Right cardiac atrium (tissue), 5 donors: ENCODE data around the gene BLOC1S5. TPM values are rescaled to one million over a fixed set of nuclear protein-coding genes. Genes with fewer than 3 reads are reported as not detected.
"Not testable (repeated sequence)": the region's sequence is repeated elsewhere in the genome, so short reads cannot be mapped to it uniquely, and the experiment has no call there.

ENCODE experiments used
- ATAC-seq, 2 donors: fragments of 200-7000 bp; cut with Tn5 transposase; one replicate each; pipeline versions ENCODE4 v1.8.0 to v1.9.1; 2020; ENCODE audit warnings: moderate library complexity in 2 of 2, mild to moderate bottlenecking in 1 of 2
- DNase-seq, 3 donors: peaks; one replicate each; pipeline ENCODE4 v3.0.0-alpha.2; 2020
- H3K27ac ChIP-seq: one replicate; pipeline ENCODE4 v1.5.1; 2013; ENCODE audit warnings: mild to moderate bottlenecking, low read length, control low read depth, moderate library complexity
- H3K27me3 ChIP-seq: one replicate; pipeline ENCODE4 v1.6.1; 2013; ENCODE audit not compliant: control insufficient read depth, insufficient read depth
- H3K4me1 ChIP-seq: one replicate; pipeline ENCODE4 v1.6.1; 2013; ENCODE audit warnings: low read length; ENCODE audit not compliant: control insufficient read depth, insufficient read depth
- H3K4me3 ChIP-seq: one replicate; pipeline ENCODE4 v1.5.1; 2013; ENCODE audit warnings: low read length, control low read depth
- H3K9me3 ChIP-seq: one replicate; pipeline ENCODE4 v1.6.1; 2013; ENCODE audit warnings: low read length; ENCODE audit not compliant: control insufficient read depth
- WGBS: extraction: QIAGEN DNeasy Blood & Tissue Kit; methylation state at CpG from one replicate; pipeline ENCODE4 v1.1.7; 2013; 5-methylcytosine and 5-hydroxymethylcytosine counted together
- intact Hi-C, 4 donors: fragments of 100-400 bp; cut with DNase I; formaldehyde crosslinking; loops; one replicate each; pipeline versions ENCODE4 v1.11.0 to v1.14.0; 2022 to 2023
- polyA plus RNA-seq: library from polyadenylated mRNA; stranded (reverse); fragments of 200-250 nt; gene quantifications from one replicate; pipeline ENCODE4 v1.2.3, GENCODE V29; 2013
- total RNA-seq, 4 donors: library from RNA; stranded (reverse); fragmentation: NEBNext Ultra II Directional; extraction: Animal tissue kit (Norgen Biotek cat#: 25700); gene quantifications; one replicate each; pipeline ENCODE4 v1.2.1, GENCODE V29; 2021
- donor health status: healthy with polysubstance abuse.
- donor health status: DM: no; HTN: yes; CAD: no.
- donor health status: DM: no; HTN: no; CAD: no.
- donor health status: DM: no; HTN: yes; CAD: no; lungs with severe emphysema.
- donor health status: DM: yes; HTN: yes; CAD: no.

The BLOC1S5 gene
- total and polyA plus RNA-seq, 5 donors = 6.1 to 10.9 (median 8.8) TPM

DNA sequence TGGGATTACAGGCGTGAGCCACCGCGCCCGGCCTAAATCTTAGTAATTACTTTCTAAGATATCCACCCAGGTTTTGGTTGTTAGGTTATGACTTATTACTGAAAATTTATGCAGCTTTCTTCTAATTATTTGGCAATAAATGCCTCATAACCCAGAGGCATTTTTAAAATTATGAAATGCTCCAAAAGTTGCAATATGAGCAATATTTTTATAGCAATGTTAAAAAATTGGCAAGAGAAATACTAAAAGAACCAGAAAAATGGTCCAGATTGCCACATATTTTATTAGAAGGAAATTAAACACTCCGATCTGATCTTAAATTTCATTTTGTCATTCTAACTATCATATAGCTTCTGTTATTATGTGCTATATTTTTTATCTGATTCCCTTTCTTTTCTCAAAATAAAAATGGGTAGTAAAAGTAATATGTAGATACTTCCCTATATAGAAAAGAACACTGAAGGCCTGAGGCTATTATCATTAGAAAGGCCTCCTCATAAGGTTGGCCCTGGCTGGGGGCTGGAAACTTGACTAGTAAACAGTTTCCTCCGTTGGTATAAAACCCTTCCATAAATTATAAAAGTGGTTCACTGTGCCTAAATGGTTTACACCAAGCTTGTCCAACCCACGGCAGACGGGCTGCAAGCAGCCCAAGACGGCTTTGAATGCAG, 22.1 kb downstream of the BLOC1S5 start:
- intact Hi-C loops = no loop called here
- ATAC-seq = no peak

DNA sequence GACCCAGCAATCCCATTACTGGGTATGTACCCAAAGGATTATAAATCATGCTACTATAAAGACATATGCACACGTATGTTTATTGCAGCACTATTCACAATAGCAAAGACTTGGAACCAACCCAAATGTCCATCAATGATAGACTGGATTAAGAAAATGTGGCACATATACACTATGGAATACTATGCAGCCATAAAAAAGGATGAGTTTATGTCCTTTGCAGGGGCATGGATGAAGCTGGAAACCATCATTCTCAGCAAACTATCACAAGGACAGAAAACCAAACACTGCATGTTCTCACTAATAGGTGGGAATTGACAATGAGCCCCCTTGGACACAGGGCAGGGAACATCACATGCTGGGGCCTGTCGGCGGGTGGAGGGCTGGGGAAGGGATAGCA, 30.1 kb downstream of the BLOC1S5 start:
- H3K4me3 ChIP-seq, DNase-seq, ATAC-seq, intact Hi-C loops, H3K27ac ChIP-seq, H3K4me1 ChIP-seq, H3K9me3 ChIP-seq, H3K27me3 ChIP-seq: not testable (repeated sequence)
- 84% methylated on average over 3 of the region's 3 CpGs for WGBS

More for the DNA sequence above, 22.1 kb downstream of the BLOC1S5 start:
- Histone ChIP-seq H3K4me3 (no peak overlapping the region), H3K9me3 (no peaks in the 10 kb centered on the region), H3K27ac (no peak overlapping the region), H3K27me3 (no peaks in the 10 kb centered on the region), H3K4me1 (no peaks in the 10 kb centered on the region)
- DNase-seq = no peak
- 90% methylated on average over 9 of the region's 9 CpGs for WGBS

DNA sequence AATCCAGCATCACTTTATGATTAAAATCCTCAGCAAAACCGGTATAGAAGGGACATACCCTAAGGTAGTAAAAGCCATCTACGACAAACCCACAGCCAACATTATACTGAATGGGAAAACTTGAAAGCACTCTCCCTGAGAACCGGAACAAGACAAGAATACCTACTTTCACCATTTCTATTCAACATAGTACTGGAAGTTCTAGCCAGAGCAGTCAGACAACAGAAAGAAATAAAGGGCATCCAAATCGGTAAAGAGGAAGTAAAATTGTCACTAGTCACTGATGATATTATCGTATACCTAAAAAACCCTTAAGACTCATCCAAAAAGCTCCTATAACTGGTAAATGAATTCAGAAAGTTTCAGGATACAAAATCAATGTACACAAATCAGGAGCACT, 33.3 kb downstream of the BLOC1S5 start:
- intact Hi-C loops = no loop called here
- Histone ChIP-seq H3K27me3 (no peaks in the 10 kb centered on the region), H3K4me3 (no peak overlapping the region), H3K27ac (no peak overlapping the region), H3K4me1 (peaks cover 7% of the 10 kb centered on the region), H3K9me3 (no peaks in the 10 kb centered on the region)
- ATAC-seq (no peak), DNase-seq (no peak)
- WGBS = 91% methylated on average over 5 of the region's 5 CpGs

DNA sequence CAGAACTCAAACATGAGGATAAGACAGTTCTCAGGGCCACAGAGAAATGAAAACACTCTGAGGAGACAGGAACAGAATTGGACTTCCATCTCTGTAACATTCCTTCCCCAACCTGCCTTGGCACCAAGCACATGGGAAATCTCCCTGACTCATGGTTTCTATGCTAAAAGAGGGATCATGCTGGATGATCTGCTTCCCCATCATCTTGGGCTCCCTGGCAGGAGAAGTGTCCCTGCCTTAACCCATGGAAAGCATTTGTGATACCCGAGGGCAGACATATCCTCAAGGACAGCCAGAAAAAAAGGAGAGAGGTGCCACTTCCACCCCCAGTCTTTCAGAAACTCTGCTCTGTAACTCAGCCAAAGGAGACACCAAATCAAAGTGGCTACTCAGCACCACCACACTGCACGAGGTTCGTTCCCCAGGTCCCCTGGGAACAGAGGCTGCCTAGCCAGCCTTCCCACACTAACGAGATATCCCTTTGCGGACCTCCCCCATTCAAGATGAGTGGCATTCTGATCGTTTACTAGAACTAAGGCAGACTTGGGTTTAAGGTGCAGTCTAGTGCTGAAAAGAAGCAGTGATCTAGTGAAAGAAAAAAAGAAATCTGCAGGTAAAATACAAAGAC, 34.8 kb downstream of the BLOC1S5 start:
- Histone ChIP-seq H3K27ac (no peak overlapping the region), H3K27me3 (no peaks in the 10 kb centered on the region), H3K4me1 (peaks cover 7% of the 10 kb centered on the region), H3K9me3 (no peaks in the 10 kb centered on the region), H3K4me3 (no peak overlapping the region)
- intact Hi-C loops = no loop called here
- 29% methylated on average over 6 of the region's 6 CpGs for WGBS
- ATAC-seq = peak; percentile 55 to 62
- peak in 1 of 3 donors; percentile 54 for DNase-seq

DNA sequence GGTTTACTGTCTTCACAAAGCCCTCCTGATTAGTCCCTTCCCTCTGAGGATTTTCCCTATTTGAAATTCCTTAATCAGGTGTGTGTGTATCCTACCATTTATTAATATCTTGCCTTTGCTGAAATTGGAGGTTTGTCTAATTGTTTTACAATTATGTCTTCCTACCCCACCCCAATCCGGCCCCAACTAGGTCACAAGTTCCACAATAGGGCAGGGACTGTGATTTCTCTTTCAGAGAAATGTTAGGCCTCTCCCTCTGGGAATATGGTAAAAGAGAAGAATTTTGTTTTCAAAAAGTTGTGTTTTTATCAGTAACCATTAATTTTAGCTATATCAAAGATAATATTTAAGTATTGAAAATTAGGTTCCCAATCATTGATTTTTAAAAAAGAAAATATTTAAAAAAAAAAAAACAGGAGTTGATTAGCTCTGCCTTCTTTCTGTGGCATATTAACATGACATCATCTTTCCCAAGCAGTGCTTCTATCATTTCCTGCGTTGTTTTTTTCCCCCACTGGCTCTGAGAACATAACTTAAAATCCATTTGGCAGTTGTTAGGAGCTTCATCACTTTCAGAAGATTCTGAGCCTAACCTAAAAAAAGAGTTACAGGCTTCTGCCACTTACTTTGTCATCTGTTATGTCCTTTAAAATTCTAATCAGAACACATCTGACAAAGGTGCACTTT, 36.1 kb downstream of the BLOC1S5 start:
- Histone ChIP-seq H3K4me3 (no peak overlapping the region), H3K4me1 (peaks cover 7% of the 10 kb centered on the region), H3K27me3 (no peaks in the 10 kb centered on the region), H3K9me3 (no peaks in the 10 kb centered on the region), H3K27ac (no peak overlapping the region)
- intact Hi-C loops = no loop called here
- WGBS = 31% methylated on average over 2 of the region's 2 CpGs
- ATAC-seq (peak; percentile 61 to 85), DNase-seq (no peak)

DNA sequence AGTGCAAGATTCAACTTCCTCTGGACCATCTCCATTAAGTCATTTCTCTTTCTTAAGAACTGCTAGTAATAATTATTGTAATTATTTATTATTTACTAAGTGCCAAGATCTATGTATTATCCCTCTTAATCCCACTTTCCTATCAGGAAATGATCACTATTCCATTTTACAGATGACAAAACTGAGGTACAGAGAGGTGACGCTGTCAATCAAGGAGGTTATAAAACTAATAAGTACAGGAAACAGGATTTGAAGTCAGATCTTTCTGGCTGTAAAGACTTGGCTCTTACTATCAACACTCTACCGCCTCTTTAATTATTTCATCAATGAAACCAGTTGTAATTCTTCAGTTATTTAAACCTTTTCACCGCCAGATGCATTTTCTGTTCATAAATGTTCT, 37.4 kb downstream of the BLOC1S5 start:
- no peaks in the 10 kb centered on the region for H3K9me3 ChIP-seq
- no peak overlapping the region for H3K4me3 ChIP-seq
- DNase-seq (no peak), ATAC-seq (no peak)
- peaks cover 7% of the 10 kb centered on the region for H3K4me1 ChIP-seq
- WGBS = 97% methylated on average over 3 of the region's 3 CpGs
- H3K27me3 ChIP-seq = no peaks in the 10 kb centered on the region
- H3K27ac ChIP-seq = no peak overlapping the region
- intact Hi-C loops = no loop called here

DNA sequence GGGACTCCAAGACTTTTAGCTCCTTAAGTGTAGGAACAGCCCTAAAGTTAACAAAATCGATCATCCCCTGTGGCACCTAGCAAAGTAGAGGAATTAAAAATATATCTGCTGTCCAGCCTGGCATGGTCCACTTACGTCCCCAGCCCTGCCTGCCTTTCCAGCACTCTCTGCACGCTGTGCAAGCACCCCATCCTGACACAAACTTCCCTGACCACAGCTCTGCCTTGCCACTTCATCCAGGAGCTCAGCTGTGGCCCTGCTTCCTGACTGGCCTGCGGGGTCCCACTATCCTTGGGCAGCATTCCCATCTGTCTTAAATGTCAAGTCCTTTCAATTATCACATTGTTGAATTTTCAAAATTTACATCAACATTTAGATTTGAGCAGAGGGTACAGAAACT, 39.0 kb downstream of the BLOC1S5 start:
- H3K27me3 ChIP-seq = no peaks in the 10 kb centered on the region
- no peak overlapping the region for H3K4me3 ChIP-seq
- ATAC-seq (no peak), DNase-seq (no peak)
- H3K4me1 ChIP-seq = peaks cover 7% of the 10 kb centered on the region
- intact Hi-C loops = no loop called here
- 83% methylated on average over 4 of the region's 4 CpGs for WGBS
- H3K27ac ChIP-seq = no peak overlapping the region
- no peaks in the 10 kb centered on the region for H3K9me3 ChIP-seq

DNA sequence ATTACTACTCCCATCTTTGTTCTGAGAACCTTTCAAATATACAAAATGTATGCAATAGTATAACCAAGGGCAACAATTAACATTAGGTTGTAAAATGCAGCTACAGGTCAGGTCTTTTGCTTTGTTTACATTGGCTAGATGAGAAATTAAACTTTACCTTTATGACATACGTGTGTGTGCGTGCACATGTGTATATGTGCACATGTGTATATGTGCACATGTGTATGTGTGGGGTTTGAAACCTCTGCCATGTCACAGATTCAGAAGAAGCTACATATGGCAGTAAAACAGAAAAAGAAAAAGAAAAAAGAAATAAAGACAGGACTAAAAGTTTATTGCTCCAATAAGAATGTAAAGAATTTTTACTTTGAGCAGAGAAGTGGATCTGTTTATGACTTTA, 40.6 kb downstream of the BLOC1S5 start:
- ATAC-seq = no peak
- no peaks in the 10 kb centered on the region for H3K9me3 ChIP-seq
- 96% methylated on average over 2 of the region's 2 CpGs for WGBS

DNA sequence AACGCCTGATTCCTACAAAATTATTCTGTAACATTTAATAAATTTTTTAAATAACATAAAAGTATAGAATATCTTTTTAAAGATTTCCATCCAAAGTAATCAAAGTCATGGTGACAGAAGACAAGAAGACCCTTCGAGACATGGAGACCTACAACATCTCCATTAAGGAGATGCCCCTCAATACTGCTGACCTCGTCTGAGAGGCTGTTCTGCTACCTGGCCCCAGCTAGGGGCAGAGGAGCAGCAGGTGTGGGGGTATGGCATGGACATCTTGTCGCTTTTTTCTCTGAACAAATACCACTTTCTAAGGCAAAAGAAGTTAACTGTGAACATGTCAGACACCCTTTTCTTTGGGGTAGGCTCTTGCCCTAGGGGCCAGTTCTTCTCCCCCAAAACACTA, 44.1 kb downstream of the BLOC1S5 start:
- intact Hi-C loops = no loop called here
- 91% methylated on average over 4 of the region's 4 CpGs for WGBS
- no peak for DNase-seq

More for the DNA sequence above, 40.6 kb downstream of the BLOC1S5 start:
- no peak overlapping the region for H3K4me3 ChIP-seq
- DNase-seq = no peak
- H3K4me1 ChIP-seq = peaks cover 1% of the 10 kb centered on the region
- intact Hi-C loops = no loop called here
- H3K27me3 ChIP-seq = no peaks in the 10 kb centered on the region
- H3K27ac ChIP-seq = no peak overlapping the region

DNA sequence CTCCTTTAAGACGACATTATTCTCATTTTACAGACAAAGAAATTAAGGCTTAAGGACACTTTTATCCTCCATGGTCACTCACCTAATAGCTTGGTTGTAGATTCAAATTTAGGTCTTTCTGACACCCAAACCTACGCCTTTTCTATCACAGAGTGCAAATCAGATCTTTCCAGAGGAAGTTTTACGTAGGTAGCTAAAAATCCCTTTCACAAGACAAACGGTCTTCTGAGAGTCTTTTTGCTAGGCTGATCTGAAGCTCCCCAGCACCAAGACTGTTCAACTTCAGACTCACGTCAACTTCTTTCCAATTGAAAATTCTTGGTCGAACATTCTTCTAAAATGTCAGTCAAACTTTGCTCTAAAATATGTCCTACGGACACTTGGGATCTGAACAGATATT, 46.5 kb downstream of the BLOC1S5 start:
- ATAC-seq = no peak
- 85% methylated on average over 7 of the region's 7 CpGs for WGBS
- H3K4me3 ChIP-seq = no peak overlapping the region
- no peak overlapping the region for H3K27ac ChIP-seq
- H3K4me1 ChIP-seq = no peaks in the 10 kb centered on the region
- no peaks in the 10 kb centered on the region for H3K9me3 ChIP-seq
- intact Hi-C loops = no loop called here
- H3K27me3 ChIP-seq = no peaks in the 10 kb centered on the region
- DNase-seq = no peak

More for the DNA sequence above, 44.1 kb downstream of the BLOC1S5 start:
- no peak overlapping the region for H3K27ac ChIP-seq
- H3K4me3 ChIP-seq = no peak overlapping the region
- H3K4me1 ChIP-seq = no peaks in the 10 kb centered on the region
- H3K27me3 ChIP-seq = no peaks in the 10 kb centered on the region
- no peaks in the 10 kb centered on the region for H3K9me3 ChIP-seq
- ATAC-seq = no peak

DNA sequence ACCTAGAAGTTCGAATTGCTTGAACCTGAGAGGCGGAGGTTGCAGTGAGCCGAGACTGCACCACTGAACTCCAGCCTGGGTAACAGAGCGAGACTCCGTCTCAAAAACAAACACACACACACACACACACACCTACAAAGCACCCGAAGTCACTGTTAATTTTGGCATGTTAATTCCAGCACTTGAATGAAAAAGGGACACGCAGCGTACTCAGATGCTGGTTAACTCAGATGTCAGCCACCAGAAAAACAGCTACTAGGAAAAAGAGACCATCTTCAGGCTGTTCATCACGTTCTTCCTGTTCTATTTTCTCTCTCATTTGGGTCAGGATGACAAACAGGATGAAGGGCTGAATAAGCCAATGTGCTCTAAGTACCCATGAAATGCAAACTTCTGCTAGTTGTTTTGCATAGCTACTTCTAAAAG, 46.9 kb downstream of the BLOC1S5 start:
- DNase-seq (no peak), ATAC-seq (no peak)
- H3K4me3 ChIP-seq = no peak overlapping the region
- H3K4me1 ChIP-seq = no peaks in the 10 kb centered on the region
- no peak overlapping the region for H3K27ac ChIP-seq
- H3K27me3 ChIP-seq = no peaks in the 10 kb centered on the region
- WGBS = 80% methylated on average over 9 of the region's 9 CpGs
- no peaks in the 10 kb centered on the region for H3K9me3 ChIP-seq
- intact Hi-C loops = no loop called here
